IPS-11a (cell line): ENCODE measurements around the gene PPP1R37.

ENCODE experiments used
- H3K4me3 ChIP-seq: one replicate; pipeline ENCODE4 v1.5.1; 2013; ENCODE audit warnings: low read depth, low read length, control low read depth

PPP1R37 gene

GRCh38 chr19:45186509-45187334, 93.7 kb downstream of the PPP1R37 start:
- H3K4me3 ChIP-seq: no peak overlapping the region

GRCh38 chr19:45187421-45188100, 94.6 kb downstream of the PPP1R37 start:
- no peak overlapping the region for H3K4me3 ChIP-seq

- no peak overlapping the region for H3K4me3 ChIP-seq
These were observed 97.0 kb downstream of the PPP1R37 start for GRCh38 chr19:45189971-45190370.

GRCh38 chr19:45191375-45191774, 98.4 kb downstream of the PPP1R37 start:
- H3K4me3 ChIP-seq: no peak overlapping the region

- H3K4me3 ChIP-seq: no peak overlapping the region
These were observed 102.8 kb downstream of the PPP1R37 start for GRCh38 chr19:45195764-45196163.
